ENCODE results near the gene ZMIZ1. TPM values are rescaled to one million over a fixed set of nuclear protein-coding genes. Genes with fewer than 3 reads are reported as not detected.

ZMIZ1 gene
- total RNA-seq, 2 donors from 2014 or later = 27.2 to 42.2 TPM

DNA sequence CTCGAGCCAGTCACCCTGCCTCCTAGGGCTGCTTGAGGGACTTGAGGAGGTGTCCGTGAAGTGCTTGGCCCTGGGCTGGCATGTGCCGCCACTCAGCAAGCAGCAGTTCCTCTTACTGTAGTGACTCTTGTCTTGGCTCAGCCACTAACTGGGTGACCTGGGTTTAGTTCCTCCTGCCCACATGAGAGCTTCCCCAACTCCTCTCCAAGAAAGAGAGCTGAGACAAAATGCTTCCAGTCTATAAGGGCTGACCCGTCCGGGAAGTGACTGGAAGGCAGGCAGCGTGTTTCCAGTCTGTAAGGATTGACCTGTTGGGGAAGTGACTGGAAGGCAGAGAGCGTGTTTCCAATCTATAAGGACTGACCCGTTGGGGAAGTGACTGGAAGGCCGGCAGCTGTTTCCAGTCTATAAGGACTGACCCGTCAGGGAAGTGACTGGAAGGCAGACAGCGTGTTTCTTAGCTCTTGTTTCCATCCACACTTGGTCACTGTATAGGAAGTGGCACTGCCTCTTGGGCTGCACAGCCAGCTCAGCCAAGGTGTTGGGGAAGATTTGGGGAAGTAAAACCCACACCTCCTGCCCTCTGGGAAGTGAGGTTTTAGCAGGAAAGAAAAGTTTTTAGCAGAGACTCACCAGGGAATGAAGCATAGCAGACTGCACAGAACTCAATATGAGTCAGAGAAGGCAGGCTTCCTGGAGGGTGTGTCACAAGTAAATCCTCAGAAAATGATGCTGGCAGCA, 225.2 kb downstream of the ZMIZ1 start:
- intact Hi-C loops (cut with DNase I) = no loop called here
- Histone ChIP-seq H3K9me3 (no peaks in the 10 kb centered on the region), H3K36me3 (replicated peaks in 1 of 2; ENCODE audit: insufficient read depth in 1 of 2, low read depth in 2 of 2) (peaks cover 4 to 29% of the 10 kb centered on the region in 2 donors), H3K27me3 (no peaks in the 10 kb centered on the region), H3K27ac (peak overlapping the region in 1 of 4 donors; percentile 72), H3K4me3 (no peak overlapping the region), H3K4me1 (no peaks in the 10 kb centered on the region)
- no peak for TF ChIP-seq CTCF (IDR thresholded peaks at IDR 0.05)
- peak in 1 of 3 donors; percentile 23 for TF ChIP-seq POLR2A (IDR thresholded peaks at IDR 0.05)
- ATAC-seq (no peak), DNase-seq (peak in 1 of 4 donors; percentile 70)
- WGBS, 2 donors = 73 to 81% methylated on average over 10 of the region's 11 CpGs

- intact Hi-C loops (cut with DNase I) = no loop called here
- ATAC-seq = no peak
- Histone ChIP-seq H3K36me3 (replicated peaks in 1 of 2; ENCODE audit: insufficient read depth in 1 of 2, low read depth in 2 of 2) (peaks cover 4 to 31% of the 10 kb centered on the region in 2 donors), H3K4me3 (no peak overlapping the region), H3K27ac (peak overlapping the region in 1 of 4 donors; percentile 72), H3K9me3 (no peaks in the 10 kb centered on the region), H3K4me1 (no peaks in the 10 kb centered on the region), H3K27me3 (no peaks in the 10 kb centered on the region)
- peak in 1 of 4 donors; percentile 55 for DNase-seq
- 69 to 75% methylated on average over 4 to 5 of the region's 5 CpGs for WGBS, 2 donors
- TF ChIP-seq POLR2A (IDR thresholded peaks at IDR 0.05) (no peak), CTCF (IDR thresholded peaks at IDR 0.05) (no peak)
These were observed 226.8 kb downstream of the ZMIZ1 start for GRCh38 chr10:79295563-79295962.

GRCh38 chr10:79296431-79296830, 227.7 kb downstream of the ZMIZ1 start:
- DNase-seq (no peak), ATAC-seq (no peak)
- Histone ChIP-seq H3K4me1 (no peaks in the 10 kb centered on the region), H3K4me3 (no peak overlapping the region), H3K27me3 (no peaks in the 10 kb centered on the region), H3K9me3 (no peaks in the 10 kb centered on the region), H3K36me3 (replicated peaks in 1 of 2; ENCODE audit: insufficient read depth in 1 of 2, low read depth in 2 of 2) (peaks cover 4 to 33% of the 10 kb centered on the region in 2 donors), H3K27ac (no peak overlapping the region)
- no peak for TF ChIP-seq POLR2A (IDR thresholded peaks at IDR 0.05)
- no peak for TF ChIP-seq CTCF (IDR thresholded peaks at IDR 0.05)
- intact Hi-C loops (cut with DNase I) = no loop called here
- WGBS, 2 donors = 87 to 90% methylated on average over 9 to 14 of the region's 14 CpGs

GRCh38 chr10:79298403-79299244, 229.9 kb downstream of the ZMIZ1 start:
- DNase-seq (peak in 1 of 4 donors; percentile 57), ATAC-seq (no peak)
- 86 to 92% methylated on average over 18 to 24 of the region's 27 CpGs for WGBS, 2 donors
- Histone ChIP-seq H3K4me1 (no peaks in the 10 kb centered on the region), H3K27me3 (no peaks in the 10 kb centered on the region), H3K27ac (no peak overlapping the region), H3K36me3 (replicated peaks in 1 of 2; ENCODE audit: insufficient read depth in 1 of 2, low read depth in 2 of 2) (peaks cover 8 to 43% of the 10 kb centered on the region in 2 donors), H3K9me3 (no peaks in the 10 kb centered on the region), H3K4me3 (no peak overlapping the region)
- intact Hi-C loops (cut with DNase I) = no loop called here
- TF ChIP-seq CTCF (IDR thresholded peaks at IDR 0.05) = no peak
- no peak for TF ChIP-seq POLR2A (IDR thresholded peaks at IDR 0.05)

Measured in body of pancreas (tissue), 4 donors.